Ishikawa (cell line): ENCODE data around the gene FLYWCH1.

ENCODE experiments used
- CEBPB ChIP-seq: IDR thresholded peaks from 2 replicates; pipeline ENCODE4 v1.6.1; 2012
- EP300 ChIP-seq: IDR thresholded peaks from 2 replicates; pipeline ENCODE4 v1.6.1; 2012; ENCODE audit warnings: borderline replicate concordance
- MAX ChIP-seq: IDR thresholded peaks from 2 replicates; pipeline ENCODE4 v1.6.1; 2012
- NFIC ChIP-seq: IDR thresholded peaks from 2 replicates; pipeline ENCODE4 v1.6.1; 2012
- RAD21 ChIP-seq: IDR thresholded peaks from 2 replicates; pipeline ENCODE4 v1.6.1; 2012; ENCODE audit warnings: low read depth
- TCF12 ChIP-seq: IDR thresholded peaks from 2 replicates; pipeline ENCODE4 v1.6.1; 2012; ENCODE audit warnings: low read depth
- YY1 ChIP-seq: IDR thresholded peaks from 2 replicates; pipeline ENCODE4 v1.6.1; 2012; ENCODE audit warnings: low read depth
- TF ChIP-seq, protein P1 (sequence below): IDR thresholded peaks from 2 replicates; pipeline ENCODE4 v1.6.1; 2012; ENCODE audit warnings: low read depth, mild to moderate bottlenecking

DNA sequence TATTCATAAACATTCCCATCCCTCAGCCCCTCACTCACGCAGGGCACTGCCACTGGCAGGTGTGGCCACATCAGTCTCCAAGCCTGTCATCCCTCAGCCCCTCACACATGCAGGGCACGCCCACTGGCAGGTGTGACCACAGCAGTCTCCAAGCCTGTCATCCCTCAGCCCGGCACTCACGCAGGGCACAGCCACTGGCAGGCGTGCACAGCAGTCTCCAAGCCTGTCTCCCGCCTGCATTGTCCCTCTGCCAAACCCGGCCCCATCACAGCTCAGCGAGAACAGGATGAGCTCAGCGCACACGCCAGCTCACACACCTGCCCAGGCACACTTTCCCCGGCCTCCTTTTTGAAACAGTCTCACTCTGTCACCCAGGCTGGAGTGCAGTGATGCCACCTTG, 40.9 kb downstream of the FLYWCH1 start:
- TF ChIP-seq EP300 (no peak), TCF12 (no peak), MAX (no peak), NFIC (no peak), YY1 (no peak), CEBPB (no peak), RAD21 (no peak)
- TF ChIP-seq, protein P1, sequence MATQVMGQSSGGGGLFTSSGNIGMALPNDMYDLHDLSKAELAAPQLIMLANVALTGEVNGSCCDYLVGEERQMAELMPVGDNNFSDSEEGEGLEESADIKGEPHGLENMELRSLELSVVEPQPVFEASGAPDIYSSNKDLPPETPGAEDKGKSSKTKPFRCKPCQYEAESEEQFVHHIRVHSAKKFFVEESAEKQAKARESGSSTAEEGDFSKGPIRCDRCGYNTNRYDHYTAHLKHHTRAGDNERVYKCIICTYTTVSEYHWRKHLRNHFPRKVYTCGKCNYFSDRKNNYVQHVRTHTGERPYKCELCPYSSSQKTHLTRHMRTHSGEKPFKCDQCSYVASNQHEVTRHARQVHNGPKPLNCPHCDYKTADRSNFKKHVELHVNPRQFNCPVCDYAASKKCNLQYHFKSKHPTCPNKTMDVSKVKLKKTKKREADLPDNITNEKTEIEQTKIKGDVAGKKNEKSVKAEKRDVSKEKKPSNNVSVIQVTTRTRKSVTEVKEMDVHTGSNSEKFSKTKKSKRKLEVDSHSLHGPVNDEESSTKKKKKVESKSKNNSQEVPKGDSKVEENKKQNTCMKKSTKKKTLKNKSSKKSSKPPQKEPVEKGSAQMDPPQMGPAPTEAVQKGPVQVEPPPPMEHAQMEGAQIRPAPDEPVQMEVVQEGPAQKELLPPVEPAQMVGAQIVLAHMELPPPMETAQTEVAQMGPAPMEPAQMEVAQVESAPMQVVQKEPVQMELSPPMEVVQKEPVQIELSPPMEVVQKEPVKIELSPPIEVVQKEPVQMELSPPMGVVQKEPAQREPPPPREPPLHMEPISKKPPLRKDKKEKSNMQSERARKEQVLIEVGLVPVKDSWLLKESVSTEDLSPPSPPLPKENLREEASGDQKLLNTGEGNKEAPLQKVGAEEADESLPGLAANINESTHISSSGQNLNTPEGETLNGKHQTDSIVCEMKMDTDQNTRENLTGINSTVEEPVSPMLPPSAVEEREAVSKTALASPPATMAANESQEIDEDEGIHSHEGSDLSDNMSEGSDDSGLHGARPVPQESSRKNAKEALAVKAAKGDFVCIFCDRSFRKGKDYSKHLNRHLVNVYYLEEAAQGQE = no peak
